Measurements from ENCODE around the gene CARMIL1.

The CARMIL1 gene

GRCh38 chr6:25334793-25335192 is 55.6 kb downstream of the CARMIL1 start:
- Histone ChIP-seq H3K27me3 (ENCODE audit: insufficient read depth, poor library complexity, severe bottlenecking) (no peaks in the 10 kb centered on the region), H3K4me1 (ENCODE audit: insufficient read depth, poor library complexity, severe bottlenecking) (peaks cover 4% of the 10 kb centered on the region), H3K36me3 (ENCODE audit: low read depth) (no peaks in the 10 kb centered on the region), H3K27ac (ENCODE audit: poor library complexity, severe bottlenecking) (no peak overlapping the region), H3K4me3 (ENCODE audit: severe bottlenecking) (no peak overlapping the region), H3K9me3 (ENCODE audit: severe bottlenecking) (no peaks in the 10 kb centered on the region)
- DNase-seq (ENCODE audit: low spot score) (no peak), ATAC-seq (ENCODE audit: low read depth) (no peak)
- no peak for TF ChIP-seq CTCF (IDR thresholded peaks at IDR 0.05; ENCODE audit: poor library complexity, severe bottlenecking)

GRCh38 chr6:25336996-25337395 is 57.8 kb downstream of the CARMIL1 start:
- no peaks in the 10 kb centered on the region for H3K9me3 ChIP-seq (ENCODE audit: severe bottlenecking)
- H3K27ac ChIP-seq (ENCODE audit: poor library complexity, severe bottlenecking) = no peak overlapping the region
- ATAC-seq (ENCODE audit: low read depth) (no peak), DNase-seq (ENCODE audit: low spot score) (no peak)
- TF ChIP-seq CTCF (IDR thresholded peaks at IDR 0.05; ENCODE audit: poor library complexity, severe bottlenecking) = no peak
- no peaks in the 10 kb centered on the region for H3K27me3 ChIP-seq (ENCODE audit: insufficient read depth, poor library complexity, severe bottlenecking)
- H3K36me3 ChIP-seq (ENCODE audit: low read depth) = no peaks in the 10 kb centered on the region
- H3K4me1 ChIP-seq (ENCODE audit: insufficient read depth, poor library complexity, severe bottlenecking) = peaks cover 4% of the 10 kb centered on the region
- H3K4me3 ChIP-seq (ENCODE audit: severe bottlenecking) = no peak overlapping the region

- TF ChIP-seq CTCF (IDR thresholded peaks at IDR 0.05; ENCODE audit: poor library complexity, severe bottlenecking) = no peak
- DNase-seq (ENCODE audit: low spot score) (no peak), ATAC-seq (ENCODE audit: low read depth) (no peak)
- Histone ChIP-seq H3K4me3 (ENCODE audit: severe bottlenecking) (no peak overlapping the region), H3K4me1 (ENCODE audit: insufficient read depth, poor library complexity, severe bottlenecking) (peaks cover 4% of the 10 kb centered on the region), H3K27me3 (ENCODE audit: insufficient read depth, poor library complexity, severe bottlenecking) (no peaks in the 10 kb centered on the region), H3K9me3 (ENCODE audit: severe bottlenecking) (no peaks in the 10 kb centered on the region), H3K36me3 (ENCODE audit: low read depth) (no peaks in the 10 kb centered on the region), H3K27ac (ENCODE audit: poor library complexity, severe bottlenecking) (no peak overlapping the region)
Measured at GRCh38 chr6:25337431-25337830, 58.3 kb downstream of the CARMIL1 start.

- no peak for DNase-seq (ENCODE audit: low spot score)
- H3K4me1 ChIP-seq (ENCODE audit: insufficient read depth, poor library complexity, severe bottlenecking) = peaks cover 8% of the 10 kb centered on the region
- H3K27me3 ChIP-seq (ENCODE audit: insufficient read depth, poor library complexity, severe bottlenecking) = no peaks in the 10 kb centered on the region
- no peak overlapping the region for H3K4me3 ChIP-seq (ENCODE audit: severe bottlenecking)
- no peaks in the 10 kb centered on the region for H3K9me3 ChIP-seq (ENCODE audit: severe bottlenecking)
- no peak overlapping the region for H3K27ac ChIP-seq (ENCODE audit: poor library complexity, severe bottlenecking)
- TF ChIP-seq CTCF (IDR thresholded peaks at IDR 0.05; ENCODE audit: poor library complexity, severe bottlenecking) = no peak
- no peaks in the 10 kb centered on the region for H3K36me3 ChIP-seq (ENCODE audit: low read depth)
- no peak for ATAC-seq (ENCODE audit: low read depth)
Measured at GRCh38 chr6:25340431-25341202, 61.4 kb downstream of the CARMIL1 start.

- Histone ChIP-seq H3K36me3 (ENCODE audit: low read depth) (no peaks in the 10 kb centered on the region), H3K27me3 (ENCODE audit: insufficient read depth, poor library complexity, severe bottlenecking) (no peaks in the 10 kb centered on the region), H3K9me3 (ENCODE audit: severe bottlenecking) (no peaks in the 10 kb centered on the region), H3K4me3 (ENCODE audit: severe bottlenecking) (no peak overlapping the region), H3K4me1 (ENCODE audit: insufficient read depth, poor library complexity, severe bottlenecking) (peaks cover 8% of the 10 kb centered on the region), H3K27ac (ENCODE audit: poor library complexity, severe bottlenecking) (no peak overlapping the region)
- no peak for TF ChIP-seq CTCF (IDR thresholded peaks at IDR 0.05; ENCODE audit: poor library complexity, severe bottlenecking)
- DNase-seq (ENCODE audit: low spot score) (no peak), ATAC-seq (ENCODE audit: low read depth) (no peak)
Measured at GRCh38 chr6:25341203-25341552, 62.0 kb downstream of the CARMIL1 start.
